GM18907 (cell line): ENCODE measurements around the gene LMF2.

Experiments
- ATAC-seq: cut with Tn5 transposase; IDR thresholded peaks from one replicate; pipeline ENCODE4 v1.9.1; 2021; ENCODE audit warnings: mild to moderate bottlenecking, moderate library complexity; ENCODE audit not compliant: unreplicated experiment

Gene LMF2

GRCh38 chr22:50467341-50467740 lies 40.2 kb downstream of the LMF2 start:
- ATAC-seq = no peak

GRCh38 chr22:50465066-50465930 lies 42.2 kb downstream of the LMF2 start:
- no peak for ATAC-seq

GRCh38 chr22:50464451-50464850 lies 43.1 kb downstream of the LMF2 start:
- no peak for ATAC-seq

- no peak for ATAC-seq
Observed at GRCh38 chr22:50463188-50463900, 44.2 kb downstream of the LMF2 start.

GRCh38 chr22:50461979-50462540 lies 45.4 kb downstream of the LMF2 start:
- ATAC-seq = no peak

GRCh38 chr22:50461536-50461935 lies 46.0 kb downstream of the LMF2 start:
- no peak for ATAC-seq

GRCh38 chr22:50460938-50461337 lies 46.6 kb downstream of the LMF2 start:
- no peak for ATAC-seq

GRCh38 chr22:50459496-50460140 lies 47.9 kb downstream of the LMF2 start:
- ATAC-seq = no peak

- no peak for ATAC-seq
Observed at GRCh38 chr22:50459016-50459415, 48.5 kb downstream of the LMF2 start.

GRCh38 chr22:50456466-50457234 lies 50.9 kb downstream of the LMF2 start:
- no peak for ATAC-seq

- ATAC-seq = no peak
Observed at GRCh38 chr22:50456026-50456425, 51.5 kb downstream of the LMF2 start.

GRCh38 chr22:50455201-50455600 lies 52.3 kb downstream of the LMF2 start:
- no peak for ATAC-seq

- ATAC-seq = no peak
Observed at GRCh38 chr22:50454556-50455075, 52.9 kb downstream of the LMF2 start.
